GM21447 (cell line): Measurements from ENCODE around the gene OR51A7.
"Not testable (repeated sequence)": the region's sequence is repeated elsewhere in the genome, so short reads cannot be mapped to it uniquely, and the experiment has no call there.

Source experiments
- ATAC-seq: cut with Tn5 transposase; IDR thresholded peaks from one replicate; pipeline ENCODE4 v1.9.1; 2021; ENCODE audit not compliant: unreplicated experiment

OR51A7 gene

GRCh38 chr11:4903484-4903883 is at the start of gene OR51A7:
Gene OR51A7 (plus strand): TSS chr11:4903783. CDS start chr11:4907370, 3,587 bp downstream.
- ATAC-seq = no peak

- not testable (repeated sequence) for ATAC-seq
Measured at GRCh38 chr11:4854286-4854685, 49.3 kb upstream of the OR51A7 start.

- ATAC-seq = no peak
Measured at GRCh38 chr11:4862447-4863236, 40.9 kb upstream of the OR51A7 start.

GRCh38 chr11:4863876-4864275 is 39.7 kb upstream of the OR51A7 start:
- no peak for ATAC-seq

GRCh38 chr11:4865855-4866254 is 37.7 kb upstream of the OR51A7 start:
- ATAC-seq = no peak

GRCh38 chr11:4881188-4881587 is 22.4 kb upstream of the OR51A7 start:
- ATAC-seq = no peak

- ATAC-seq = no peak
Measured at GRCh38 chr11:4881860-4882500, 21.6 kb upstream of the OR51A7 start, which contains the start of gene OR51T1. Gene OR51T1 (plus strand): TSS chr11:4881900. CDS start chr11:4881900, 0 bp downstream.

- ATAC-seq = no peak
Measured at GRCh38 chr11:4882543-4882942, 21.0 kb upstream of the OR51A7 start.

GRCh38 chr11:4884361-4884760 is 19.2 kb upstream of the OR51A7 start:
- no peak for ATAC-seq

GRCh38 chr11:4886186-4886585 is 17.4 kb upstream of the OR51A7 start:
- ATAC-seq = no peak

GRCh38 chr11:4887591-4887990 is 16.0 kb upstream of the OR51A7 start:
- no peak for ATAC-seq

GRCh38 chr11:4890279-4890678 is 13.3 kb upstream of the OR51A7 start:
- ATAC-seq = no peak

- ATAC-seq = no peak
Measured at GRCh38 chr11:4891996-4892640, 11.5 kb upstream of the OR51A7 start.

GRCh38 chr11:4916581-4916980 is 13.0 kb downstream of the OR51A7 start:
- no peak for ATAC-seq

- no peak for ATAC-seq
Measured at GRCh38 chr11:4919250-4919649, 15.7 kb downstream of the OR51A7 start, which contains the start of gene OR51G2. Gene OR51G2 (minus strand): TSS chr11:4919350. CDS start chr11:4915663, 3,687 bp downstream.

- ATAC-seq = no peak
Measured at GRCh38 chr11:4921796-4922195, 18.2 kb downstream of the OR51A7 start.

GRCh38 chr11:4922304-4922703 is 18.7 kb downstream of the OR51A7 start:
- no peak for ATAC-seq

GRCh38 chr11:4924239-4924638 is 20.7 kb downstream of the OR51A7 start, which contains the start of gene OR51G1:
Gene OR51G1 (minus strand): TSS chr11:4924339. CDS start chr11:4924339, 0 bp downstream.
- ATAC-seq = no peak

GRCh38 chr11:4926608-4927007 is 23.0 kb downstream of the OR51A7 start:
- ATAC-seq = no peak

- ATAC-seq = no peak
Measured at GRCh38 chr11:4932751-4933150, 29.2 kb downstream of the OR51A7 start.

GRCh38 chr11:4936745-4937144 is 33.2 kb downstream of the OR51A7 start:
- ATAC-seq = no peak

- no peak for ATAC-seq
Measured at GRCh38 chr11:4947505-4947904, 43.9 kb downstream of the OR51A7 start, which contains the start of gene OR51A4. Gene OR51A4 (minus strand): TSS chr11:4947605. CDS start chr11:4947100, 505 bp downstream.
